ENCODE results near the gene HSD17B14.

HSD17B14 gene

DNA sequence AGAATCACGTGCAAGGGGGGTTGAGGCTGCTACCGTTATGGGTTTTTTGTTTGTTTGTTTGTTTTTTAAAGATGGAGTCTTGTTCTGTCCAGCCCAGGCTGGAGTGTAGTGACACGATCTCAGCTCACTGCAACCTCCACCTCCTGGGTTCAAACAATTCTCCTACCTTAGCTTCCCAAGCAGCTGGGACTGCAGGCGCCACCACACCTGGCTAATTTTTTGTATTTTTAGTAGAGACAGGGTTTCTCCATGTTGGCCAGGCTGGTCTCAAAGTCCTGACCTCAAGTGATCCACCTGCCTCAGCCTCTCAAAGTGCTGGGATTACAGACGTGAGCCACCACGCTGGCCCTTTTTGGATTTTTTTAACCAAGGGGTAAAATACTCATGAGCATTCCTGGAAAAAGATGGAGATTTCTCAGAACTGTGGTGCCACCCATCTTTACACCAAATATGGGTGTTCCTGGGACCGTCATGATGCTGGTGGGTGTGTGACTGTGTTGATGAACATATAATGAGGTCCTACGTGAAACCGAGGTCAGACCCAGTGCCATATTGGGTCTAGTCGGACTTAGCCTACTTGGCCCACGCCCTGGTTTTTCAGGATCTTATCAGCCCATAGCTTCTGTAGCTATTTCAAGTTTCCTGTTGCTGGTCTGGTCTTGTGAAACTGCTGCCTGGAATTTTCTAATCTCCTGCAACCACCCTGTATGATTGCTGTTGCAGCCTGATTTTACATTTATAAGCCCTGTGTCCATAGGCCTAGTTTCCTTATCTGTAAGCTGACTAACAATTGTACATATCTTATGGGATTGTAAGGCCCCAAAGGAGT lies 42.1 kb upstream of the HSD17B14 start:
- DNase-seq (ENCODE audit: low read depth), result no peak
- no peak overlapping the region for H3K4me3 ChIP-seq (ENCODE audit: low read depth, low read length)
- TF ChIP-seq MYC (IDR thresholded peaks at IDR 0.05; ENCODE audit: low read depth, low read length), result no peak
- TF ChIP-seq POLR2A (IDR thresholded peaks at IDR 0.05; ENCODE audit: extremely low read depth, insufficient read length), result no peak
- TF ChIP-seq, protein P1, sequence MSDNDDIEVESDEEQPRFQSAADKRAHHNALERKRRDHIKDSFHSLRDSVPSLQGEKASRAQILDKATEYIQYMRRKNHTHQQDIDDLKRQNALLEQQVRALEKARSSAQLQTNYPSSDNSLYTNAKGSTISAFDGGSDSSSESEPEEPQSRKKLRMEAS (IDR thresholded peaks at IDR 0.05; ENCODE audit: low read depth, low read length), result no peak
- TF ChIP-seq, protein P2, sequence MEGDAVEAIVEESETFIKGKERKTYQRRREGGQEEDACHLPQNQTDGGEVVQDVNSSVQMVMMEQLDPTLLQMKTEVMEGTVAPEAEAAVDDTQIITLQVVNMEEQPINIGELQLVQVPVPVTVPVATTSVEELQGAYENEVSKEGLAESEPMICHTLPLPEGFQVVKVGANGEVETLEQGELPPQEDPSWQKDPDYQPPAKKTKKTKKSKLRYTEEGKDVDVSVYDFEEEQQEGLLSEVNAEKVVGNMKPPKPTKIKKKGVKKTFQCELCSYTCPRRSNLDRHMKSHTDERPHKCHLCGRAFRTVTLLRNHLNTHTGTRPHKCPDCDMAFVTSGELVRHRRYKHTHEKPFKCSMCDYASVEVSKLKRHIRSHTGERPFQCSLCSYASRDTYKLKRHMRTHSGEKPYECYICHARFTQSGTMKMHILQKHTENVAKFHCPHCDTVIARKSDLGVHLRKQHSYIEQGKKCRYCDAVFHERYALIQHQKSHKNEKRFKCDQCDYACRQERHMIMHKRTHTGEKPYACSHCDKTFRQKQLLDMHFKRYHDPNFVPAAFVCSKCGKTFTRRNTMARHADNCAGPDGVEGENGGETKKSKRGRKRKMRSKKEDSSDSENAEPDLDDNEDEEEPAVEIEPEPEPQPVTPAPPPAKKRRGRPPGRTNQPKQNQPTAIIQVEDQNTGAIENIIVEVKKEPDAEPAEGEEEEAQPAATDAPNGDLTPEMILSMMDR (IDR thresholded peaks at IDR 0.05; ENCODE audit: low read depth, low read length), result no peak

DNA sequence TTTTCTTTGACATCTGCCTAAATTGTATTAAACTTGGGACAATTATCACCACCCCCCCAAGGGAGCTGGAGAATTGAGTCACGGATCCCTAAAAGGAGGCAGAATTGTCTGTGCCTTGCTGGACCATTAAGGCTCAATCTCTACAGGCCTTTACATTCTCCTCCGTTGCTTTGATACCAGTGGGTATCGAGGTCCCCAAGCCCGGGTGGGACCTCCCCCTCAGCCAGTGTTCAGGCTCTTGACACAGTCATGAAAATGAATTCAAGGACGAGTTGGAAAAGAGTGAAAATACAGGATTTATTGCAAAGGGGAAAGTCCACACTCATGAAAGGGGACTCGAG lies 41.5 kb upstream of the HSD17B14 start:
- TF ChIP-seq, protein P1 (IDR thresholded peaks at IDR 0.05; ENCODE audit: low read depth, low read length), result no peak
- TF ChIP-seq MYC (IDR thresholded peaks at IDR 0.05; ENCODE audit: low read depth, low read length), result no peak
- TF ChIP-seq, protein P2 (IDR thresholded peaks at IDR 0.05; ENCODE audit: low read depth, low read length), result no peak
- TF ChIP-seq POLR2A (IDR thresholded peaks at IDR 0.05; ENCODE audit: extremely low read depth, insufficient read length), result no peak
- no peak overlapping the region for H3K4me3 ChIP-seq (ENCODE audit: low read depth, low read length)
- DNase-seq (ENCODE audit: low read depth), result no peak

DNA sequence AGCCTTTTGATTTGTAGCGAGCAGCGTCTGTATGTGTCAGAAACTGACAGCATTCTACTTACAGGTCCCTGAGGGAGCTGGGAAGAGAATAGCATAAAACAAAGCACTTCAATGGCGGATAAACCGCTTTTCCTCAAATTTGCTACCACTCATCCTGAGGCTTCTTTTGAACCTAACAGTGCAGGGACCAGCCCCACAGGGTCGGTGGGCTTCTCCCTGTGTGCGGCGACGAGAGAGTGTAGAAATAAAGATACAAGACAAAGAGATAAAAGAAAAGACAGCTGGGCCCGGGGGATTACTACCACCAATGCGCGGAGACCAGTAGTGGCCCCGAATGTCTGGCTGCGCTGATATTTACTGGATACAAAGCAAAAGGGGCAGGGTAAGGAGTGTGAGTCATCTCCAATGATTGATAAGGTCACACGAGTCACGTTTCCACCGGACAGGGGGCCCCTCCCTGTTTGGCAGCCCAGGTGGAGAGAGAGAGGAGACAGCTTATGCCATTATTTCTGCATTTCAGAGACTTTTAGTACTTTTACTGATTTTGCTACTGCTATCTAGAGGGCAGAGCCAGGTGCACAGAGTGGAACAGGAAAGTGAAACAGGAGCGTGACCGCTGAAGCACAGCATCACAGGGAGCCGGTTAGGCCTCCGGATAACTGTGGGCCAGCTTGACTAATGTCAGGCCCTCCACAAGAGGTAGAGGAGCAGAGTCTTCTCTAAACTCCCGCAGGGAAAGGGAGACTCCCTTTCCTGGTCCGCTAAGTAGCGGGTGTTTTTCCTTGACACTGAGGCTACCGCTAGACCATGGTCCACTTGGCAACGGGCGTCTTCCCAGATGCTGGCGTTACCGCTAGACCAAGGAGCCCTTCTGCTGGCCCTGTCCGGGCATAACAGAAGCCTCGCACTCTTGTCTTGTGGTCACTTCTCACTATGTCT lies 40.0 kb upstream of the HSD17B14 start:
- DNase-seq (ENCODE audit: low read depth), result peak; percentile 44
- peak overlapping the region; percentile 94 for H3K4me3 ChIP-seq (ENCODE audit: low read depth, low read length)

DNA sequence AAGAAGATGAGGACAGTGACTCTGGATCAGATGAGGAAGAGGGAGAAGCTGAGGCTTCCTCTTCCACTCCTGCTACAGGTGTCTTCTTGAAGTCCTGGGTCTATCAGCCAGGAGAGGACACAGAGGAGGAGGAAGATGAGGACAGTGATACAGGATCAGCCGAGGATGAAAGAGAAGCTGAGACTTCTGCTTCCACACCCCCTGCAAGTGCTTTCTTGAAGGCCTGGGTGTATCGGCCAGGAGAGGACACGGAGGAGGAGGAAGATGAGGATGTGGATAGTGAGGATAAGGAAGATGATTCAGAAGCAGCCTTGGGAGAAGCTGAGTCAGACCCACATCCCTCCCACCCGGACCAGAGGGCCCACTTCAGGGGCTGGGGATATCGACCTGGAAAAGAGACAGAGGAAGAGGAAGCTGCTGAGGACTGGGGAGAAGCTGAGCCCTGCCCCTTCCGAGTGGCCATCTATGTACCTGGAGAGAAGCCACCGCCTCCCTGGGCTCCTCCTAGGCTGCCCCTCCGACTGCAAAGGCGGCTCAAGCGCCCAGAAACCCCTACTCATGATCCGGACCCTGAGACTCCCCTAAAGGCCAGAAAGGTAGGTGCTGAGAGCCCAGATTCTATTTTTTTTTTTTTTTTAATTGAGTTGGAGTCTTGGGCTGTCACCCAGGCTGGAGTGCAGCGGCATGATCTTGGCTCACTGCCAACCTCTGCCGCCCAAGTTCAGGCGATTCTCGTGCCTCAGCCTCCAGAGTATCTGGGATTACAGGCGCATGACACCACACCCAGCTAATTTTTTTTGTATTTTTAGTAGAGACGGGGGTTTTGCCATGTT lies 38.2 kb upstream of the HSD17B14 start:
- peak; percentile 28 for DNase-seq (ENCODE audit: low read depth)
- peak overlapping the region; percentile 94 for H3K4me3 ChIP-seq (ENCODE audit: low read depth, low read length)
- no peak for TF ChIP-seq POLR2A (IDR thresholded peaks at IDR 0.05; ENCODE audit: extremely low read depth, insufficient read length)
- TF ChIP-seq MYC (IDR thresholded peaks at IDR 0.05; ENCODE audit: low read depth, low read length), result no peak
- TF ChIP-seq, protein P1 (IDR thresholded peaks at IDR 0.05; ENCODE audit: low read depth, low read length), result no peak
- TF ChIP-seq, protein P2 (IDR thresholded peaks at IDR 0.05; ENCODE audit: low read depth, low read length), result no peak

DNA sequence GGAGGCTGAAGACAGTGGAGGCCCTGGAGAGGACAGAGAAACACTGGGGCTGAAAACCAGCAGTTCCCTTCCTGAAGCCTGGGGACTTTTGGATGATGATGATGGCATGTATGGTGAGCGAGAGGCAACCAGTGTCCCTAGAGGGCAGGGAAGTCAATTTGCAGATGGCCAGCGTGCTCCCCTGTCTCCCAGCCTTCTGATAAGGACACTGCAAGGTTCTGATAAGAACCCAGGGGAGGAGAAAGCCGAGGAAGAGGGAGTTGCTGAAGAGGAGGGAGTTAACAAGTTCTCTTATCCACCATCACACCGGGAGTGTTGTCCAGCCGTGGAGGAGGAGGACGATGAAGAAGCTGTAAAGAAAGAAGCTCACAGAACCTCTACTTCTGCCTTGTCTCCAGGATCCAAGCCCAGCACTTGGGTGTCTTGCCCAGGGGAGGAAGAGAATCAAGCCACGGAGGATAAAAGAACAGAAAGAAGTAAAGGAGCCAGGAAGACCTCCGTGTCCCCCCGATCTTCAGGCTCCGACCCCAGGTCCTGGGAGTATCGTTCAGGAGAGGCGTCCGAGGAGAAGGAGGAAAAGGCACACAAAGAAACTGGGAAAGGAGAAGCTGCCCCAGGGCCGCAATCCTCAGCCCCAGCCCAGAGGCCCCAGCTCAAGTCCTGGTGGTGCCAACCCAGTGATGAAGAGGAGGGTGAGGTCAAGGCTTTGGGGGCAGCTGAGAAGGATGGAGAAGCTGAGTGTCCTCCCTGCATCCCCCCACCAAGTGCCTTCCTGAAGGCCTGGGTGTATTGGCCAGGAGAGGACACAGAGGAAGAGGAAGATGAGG lies 37.4 kb upstream of the HSD17B14 start:
- DNase-seq (ENCODE audit: low read depth), result peak; percentile 55
- TF ChIP-seq, protein P1 (IDR thresholded peaks at IDR 0.05; ENCODE audit: low read depth, low read length), result no peak
- TF ChIP-seq MYC (IDR thresholded peaks at IDR 0.05; ENCODE audit: low read depth, low read length) (no peak), POLR2A (IDR thresholded peaks at IDR 0.05; ENCODE audit: extremely low read depth, insufficient read length) (no peak)
- TF ChIP-seq, protein P2 (IDR thresholded peaks at IDR 0.05; ENCODE audit: low read depth, low read length), result no peak
- H3K4me3 ChIP-seq (ENCODE audit: low read depth, low read length), result peak overlapping the region; percentile 94

Measured in NB4 (cell line).